Measurements from ENCODE around the gene CPVL. TPM values are rescaled to one million over a fixed set of nuclear protein-coding genes. Genes with fewer than 3 reads are reported as not detected.
A peak's percentile ranks its signal among the peaks of the same experiment; 100 is the strongest.

Gene CPVL
- total RNA-seq, 1 donor from 2014 or later = 0.40 TPM

GRCh38 chr7:29045258-29046086, 100.9 kb downstream of the CPVL start:
- no peak for DNase-seq (ENCODE audit: low read depth in 2 of 2)

- no peak for DNase-seq (ENCODE audit: low read depth in 2 of 2)
Observed at GRCh38 chr7:29044554-29044953, 101.8 kb downstream of the CPVL start.

GRCh38 chr7:29043576-29043975, 102.8 kb downstream of the CPVL start:
- DNase-seq (ENCODE audit: low read depth in 2 of 2) = peak in 1 of 2 donors; percentile 60

GRCh38 chr7:29042824-29043231, 103.5 kb downstream of the CPVL start:
- no peak for DNase-seq (ENCODE audit: low read depth in 2 of 2)

- no peak for DNase-seq (ENCODE audit: low read depth in 2 of 2)
Observed at GRCh38 chr7:29041991-29042390, 104.3 kb downstream of the CPVL start.

- DNase-seq (ENCODE audit: low read depth in 2 of 2) = peak in 1 of 2 donors; percentile 9
Observed at GRCh38 chr7:29040579-29040925, 105.8 kb downstream of the CPVL start.

- DNase-seq (ENCODE audit: low read depth in 2 of 2) = peak; percentile 62 to 71
Observed at GRCh38 chr7:29039821-29040578, 106.3 kb downstream of the CPVL start.

GRCh38 chr7:29038463-29038862, 107.9 kb downstream of the CPVL start:
- peak; percentile 72 to 87 for DNase-seq (ENCODE audit: low read depth in 2 of 2)

GRCh38 chr7:29035044-29035740, 111.1 kb downstream of the CPVL start:
- DNase-seq (ENCODE audit: low read depth in 2 of 2) = peak; percentile 95 to 96

GRCh38 chr7:29033584-29033983, 112.8 kb downstream of the CPVL start:
- DNase-seq (ENCODE audit: low read depth in 2 of 2) = no peak

- no peak for DNase-seq (ENCODE audit: low read depth in 2 of 2)
Observed at GRCh38 chr7:29032146-29032545, 114.2 kb downstream of the CPVL start.

GRCh38 chr7:29030781-29031275, 115.5 kb downstream of the CPVL start:
- no peak for DNase-seq (ENCODE audit: low read depth in 2 of 2)

- no peak for DNase-seq (ENCODE audit: low read depth in 2 of 2)
Observed at GRCh38 chr7:29022291-29022988, 123.9 kb downstream of the CPVL start.

- no peak for DNase-seq (ENCODE audit: low read depth in 2 of 2)
Observed at GRCh38 chr7:29019896-29020295, 126.4 kb downstream of the CPVL start.

- DNase-seq (ENCODE audit: low read depth in 2 of 2) = no peak
Observed at GRCh38 chr7:29019387-29019786, 127.0 kb downstream of the CPVL start.

- DNase-seq (ENCODE audit: low read depth in 2 of 2) = peak; percentile 29 to 64
Observed at GRCh38 chr7:29017713-29018112, 128.6 kb downstream of the CPVL start.

- DNase-seq (ENCODE audit: low read depth in 2 of 2) = no peak
Observed at GRCh38 chr7:29014725-29015124, 131.6 kb downstream of the CPVL start.

- no peak for DNase-seq (ENCODE audit: low read depth in 2 of 2)
Observed at GRCh38 chr7:29013931-29014330, 132.4 kb downstream of the CPVL start.

- DNase-seq (ENCODE audit: low read depth in 2 of 2) = no peak
Observed at GRCh38 chr7:29013082-29013695, 133.1 kb downstream of the CPVL start.

GRCh38 chr7:29009947-29010346, 136.4 kb downstream of the CPVL start:
- DNase-seq (ENCODE audit: low read depth in 2 of 2) = no peak

- DNase-seq (ENCODE audit: low read depth in 2 of 2) = no peak
Observed at GRCh38 chr7:29008590-29008989, 137.7 kb downstream of the CPVL start.
